Lower leg skin (tissue), 4 donors: ENCODE measurements around the gene EEF1A1. TPM values are rescaled to one million over a fixed set of nuclear protein-coding genes. Genes with fewer than 3 reads are reported as not detected.
"Not testable (repeated sequence)": the region's sequence is repeated elsewhere in the genome, so short reads cannot be mapped to it uniquely, and the experiment has no call there.

Experiments
- DNase-seq, 2 donors: peaks; one replicate each; pipeline ENCODE4 v3.0.0-alpha.2; 2019; ENCODE audit warnings: low spot score in 2 of 2
- H3K4me3 ChIP-seq: fragments of 200-600 bp; sonication (generic); 2 replicates; pipeline ENCODE4 v1.5.1; 2017; ENCODE audit warnings: mild to moderate bottlenecking, low read depth; ENCODE audit not compliant: poor library complexity, severe bottlenecking
- CTCF ChIP-seq, 3 donors: fragments of 450-650 bp; IDR thresholded peaks; one replicate each; pipeline ENCODE4 v1.5.1; 2016; ENCODE audit warnings: antibody characterized with exemption in 3 of 3, mild to moderate bottlenecking in 3 of 3, moderate library complexity in 2 of 3
- POLR2A ChIP-seq, 2 donors: fragments of 450-650 bp; IDR thresholded peaks; one replicate each; pipeline ENCODE4 v1.6.1; 2016 to 2017; ENCODE audit warnings: antibody characterized with exemption in 2 of 2, mild to moderate bottlenecking in 1 of 2, moderate library complexity in 1 of 2
- WGBS, 2 donors: methylation state at CpG; one replicate each; pipeline ENCODE4 v1.1.5; 2018; 5-methylcytosine and 5-hydroxymethylcytosine counted together
- intact Hi-C: fragments of 100-400 bp; cut with DNase I; formaldehyde crosslinking; loops from one replicate; pipeline ENCODE4 v1.15.0; 2023; ENCODE audit warnings: low total_unique reads
- total RNA-seq, 4 donors: library from RNA; depleted of rRNA; stranded (reverse); fragments of >200 nt; gene quantifications; one replicate each; pipeline ENCODE4 v1.1.0, GENCODE V29; 2016

EEF1A1 gene
- total RNA-seq, 4 donors from 2014 or later = 8,072 to 12,275 (median 10,774) TPM

GRCh38 chr6:73509851-73510250 is 11.0 kb downstream of the EEF1A1 start:
- TF ChIP-seq POLR2A (IDR thresholded peaks at IDR 0.05) (no peak), CTCF (IDR thresholded peaks at IDR 0.05) (no peak)
- no peak overlapping the region for H3K4me3 ChIP-seq
- DNase-seq = no peak
- WGBS, 2 donors = 88 to 93% methylated on average over 1 of the region's 1 CpG
- intact Hi-C loops = loop anchor here (10.0 kb wide), 1 partner anchor 105 kb away; no protein-coding TSS in a partner anchor

- no peak for DNase-seq
- WGBS, 2 donors = 52 to 61% methylated on average over 1 of the region's 1 CpG
- TF ChIP-seq CTCF (IDR thresholded peaks at IDR 0.05) = no peak
- no peak for TF ChIP-seq POLR2A (IDR thresholded peaks at IDR 0.05)
- H3K4me3 ChIP-seq = no peak overlapping the region
- intact Hi-C loops = no loop called here
These were observed 12.1 kb downstream of the EEF1A1 start for GRCh38 chr6:73508776-73509175.

- TF ChIP-seq POLR2A (IDR thresholded peaks at IDR 0.05) = no peak
- TF ChIP-seq CTCF (IDR thresholded peaks at IDR 0.05) = no peak
- H3K4me3 ChIP-seq = no peak overlapping the region
- DNase-seq = no peak
- 88 to 91% methylated on average over 6 of the region's 6 CpGs for WGBS, 2 donors
- intact Hi-C loops = no loop called here
These were observed 14.6 kb downstream of the EEF1A1 start for GRCh38 chr6:73506246-73506645.

- H3K4me3 ChIP-seq, intact Hi-C loops, DNase-seq: not testable (repeated sequence)
- 84 to 96% methylated on average over 8 of the region's 8 CpGs for WGBS, 2 donors
These were observed 15.1 kb downstream of the EEF1A1 start for GRCh38 chr6:73505705-73506104.

GRCh38 chr6:73505142-73505541 is 15.7 kb downstream of the EEF1A1 start:
- DNase-seq = no peak
- H3K4me3 ChIP-seq = no peak overlapping the region
- TF ChIP-seq CTCF (IDR thresholded peaks at IDR 0.05) = no peak
- no peak for TF ChIP-seq POLR2A (IDR thresholded peaks at IDR 0.05)
- intact Hi-C loops = no loop called here

GRCh38 chr6:73504160-73504559 is 16.7 kb downstream of the EEF1A1 start:
- no peak for DNase-seq
- H3K4me3 ChIP-seq = no peak overlapping the region
- TF ChIP-seq POLR2A (IDR thresholded peaks at IDR 0.05) (no peak), CTCF (IDR thresholded peaks at IDR 0.05) (no peak)
- intact Hi-C loops = no loop called here
- WGBS, 2 donors = 85 to 91% methylated on average over 2 of the region's 2 CpGs
